Keratinocyte (primary cell): ENCODE data around the gene NR6A1.

Experiments used
- EZH2 ChIP-seq: IDR thresholded peaks from one replicate; pipeline ENCODE4 v1.6.1; 2012; ENCODE audit warnings: inconsistent platforms, mild to moderate bottlenecking, low read length, moderate library complexity
- TF ChIP-seq, protein P1 (sequence below), 3 experiments: IDR thresholded peaks in 1 of 3; conservative IDR thresholded peaks in 1 of 3; optimal IDR thresholded peaks in 1 of 3; 2 replicates in 2 of 3; 3 replicates in 1 of 3; pipeline versions ENCODE3 to v1.5.1; 2011; ENCODE audit warnings: low read length in 3 of 3, mild to moderate bottlenecking in 3 of 3, moderate library complexity in 2 of 3, control low read depth in 1 of 3, inconsistent platforms in 1 of 3; ENCODE audit not compliant: insufficient read depth in 2 of 3; ENCODE audit errors: extremely low read depth in 1 of 3

DNA sequence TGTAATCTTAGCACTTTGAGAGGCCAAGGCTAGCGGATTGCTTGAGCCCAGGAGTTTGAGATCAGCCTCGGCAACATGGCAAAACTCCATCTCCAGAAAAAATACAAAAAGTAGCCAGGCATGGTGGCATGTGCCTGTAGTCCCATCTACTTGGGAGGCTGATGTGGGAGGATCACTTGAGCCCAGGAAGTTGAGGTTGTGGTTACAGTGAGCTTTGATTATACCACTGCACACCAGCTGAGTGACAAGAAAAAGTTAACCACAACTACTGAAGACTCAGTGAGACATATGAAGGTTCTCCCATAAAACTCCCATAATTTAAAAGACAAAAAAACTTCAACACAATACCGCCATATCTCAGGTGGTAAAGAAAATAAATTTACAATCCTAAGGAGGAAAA lies 98.0 kb downstream of the NR6A1 start:
- TF ChIP-seq, protein P1, sequence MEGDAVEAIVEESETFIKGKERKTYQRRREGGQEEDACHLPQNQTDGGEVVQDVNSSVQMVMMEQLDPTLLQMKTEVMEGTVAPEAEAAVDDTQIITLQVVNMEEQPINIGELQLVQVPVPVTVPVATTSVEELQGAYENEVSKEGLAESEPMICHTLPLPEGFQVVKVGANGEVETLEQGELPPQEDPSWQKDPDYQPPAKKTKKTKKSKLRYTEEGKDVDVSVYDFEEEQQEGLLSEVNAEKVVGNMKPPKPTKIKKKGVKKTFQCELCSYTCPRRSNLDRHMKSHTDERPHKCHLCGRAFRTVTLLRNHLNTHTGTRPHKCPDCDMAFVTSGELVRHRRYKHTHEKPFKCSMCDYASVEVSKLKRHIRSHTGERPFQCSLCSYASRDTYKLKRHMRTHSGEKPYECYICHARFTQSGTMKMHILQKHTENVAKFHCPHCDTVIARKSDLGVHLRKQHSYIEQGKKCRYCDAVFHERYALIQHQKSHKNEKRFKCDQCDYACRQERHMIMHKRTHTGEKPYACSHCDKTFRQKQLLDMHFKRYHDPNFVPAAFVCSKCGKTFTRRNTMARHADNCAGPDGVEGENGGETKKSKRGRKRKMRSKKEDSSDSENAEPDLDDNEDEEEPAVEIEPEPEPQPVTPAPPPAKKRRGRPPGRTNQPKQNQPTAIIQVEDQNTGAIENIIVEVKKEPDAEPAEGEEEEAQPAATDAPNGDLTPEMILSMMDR (optimal IDR thresholded peaks at IDR 0.05 in 1 of 3, IDR thresholded peaks at IDR 0.05 in 1 of 3, conservative IDR thresholded peaks at IDR 0.05 in 1 of 3; ENCODE audit: extremely low read depth in 1 of 3, insufficient read depth in 2 of 3, low read length in 3 of 3) = no peak
- TF ChIP-seq EZH2 = no peak
